NCI-H187 (cell line): ENCODE data around the gene SOAT1.

Experiments used
- DNase-seq, 2 experiments: peaks; one replicate each; lab custom pipeline; 2025; lab: John Stamatoyannopoulos, UW

The SOAT1 gene

GRCh38 chr1:179305450-179305849 is 11.9 kb downstream of the SOAT1 start:
- no peak for DNase-seq

GRCh38 chr1:179310291-179310690 is 16.7 kb downstream of the SOAT1 start:
- DNase-seq = no peak

GRCh38 chr1:179310721-179311120 is 17.1 kb downstream of the SOAT1 start:
- DNase-seq = no peak

GRCh38 chr1:179311149-179311700 is 17.6 kb downstream of the SOAT1 start:
- no peak for DNase-seq

- no peak for DNase-seq
These were observed 19.4 kb downstream of the SOAT1 start for GRCh38 chr1:179313004-179313403.

- DNase-seq = no peak
These were observed 21.3 kb downstream of the SOAT1 start for GRCh38 chr1:179314928-179315327.

- no peak for DNase-seq
These were observed 24.9 kb downstream of the SOAT1 start for GRCh38 chr1:179318491-179318890.

- DNase-seq = no peak
These were observed 28.1 kb downstream of the SOAT1 start for GRCh38 chr1:179321533-179322216.

- DNase-seq = no peak
These were observed 29.0 kb downstream of the SOAT1 start for GRCh38 chr1:179322557-179322956.

- no peak for DNase-seq
These were observed 29.8 kb downstream of the SOAT1 start for GRCh38 chr1:179323436-179323835.

GRCh38 chr1:179325836-179326235 is 32.2 kb downstream of the SOAT1 start:
- DNase-seq = no peak

GRCh38 chr1:179326746-179327145 is 33.1 kb downstream of the SOAT1 start:
- no peak for DNase-seq

GRCh38 chr1:179327196-179327595 is 33.6 kb downstream of the SOAT1 start:
- no peak for DNase-seq

GRCh38 chr1:179327679-179328078 is 34.1 kb downstream of the SOAT1 start:
- DNase-seq = no peak

GRCh38 chr1:179329862-179330261 is 36.3 kb downstream of the SOAT1 start:
- DNase-seq = no peak

GRCh38 chr1:179334440-179334839 is 40.8 kb downstream of the SOAT1 start:
- no peak for DNase-seq

- no peak for DNase-seq
These were observed 43.7 kb downstream of the SOAT1 start for GRCh38 chr1:179337288-179337687.

- DNase-seq = no peak
These were observed 44.5 kb downstream of the SOAT1 start for GRCh38 chr1:179337942-179338560.

- no peak for DNase-seq
These were observed 47.3 kb downstream of the SOAT1 start for GRCh38 chr1:179340918-179341317.

- DNase-seq = no peak
These were observed 48.4 kb downstream of the SOAT1 start for GRCh38 chr1:179341943-179342547.

GRCh38 chr1:179342740-179343404 is 49.3 kb downstream of the SOAT1 start:
- DNase-seq = no peak

GRCh38 chr1:179351281-179351680 is 57.7 kb downstream of the SOAT1 start:
- DNase-seq = no peak

- DNase-seq = no peak
These were observed 58.6 kb downstream of the SOAT1 start for GRCh38 chr1:179352236-179352635.
